OCI-LY3 (cell line): ENCODE data around the gene KLRF2.

Experiments used
- H2AFZ ChIP-seq: fragments of 200-600, 300-600 bp; shearing (Covaris generic); 2 replicates; pipeline ENCODE4 v1.6.0; 2014; ENCODE audit warnings: antibody characterized with exemption, low read depth, low read length
- H3K27ac ChIP-seq: fragments of 200-600, 300-600 bp; sonication (generic); 2 replicates; pipeline ENCODE4 v1.5.1; 2014; ENCODE audit warnings: mild to moderate bottlenecking, low read length, moderate library complexity, mixed read lengths
- H3K27me3 ChIP-seq: fragments of 200-600, 300-600 bp; sonication (generic); 2 replicates; pipeline ENCODE4 v1.6.1; 2014; ENCODE audit warnings: low read depth, low read length, mixed read lengths
- H3K36me3 ChIP-seq: fragments of 200-600, 300-600 bp; sonication (generic); replicated peaks from 2 replicates; pipeline ENCODE3; 2014; ENCODE audit warnings: low read depth, low read length, mixed read lengths
- H3K4me1 ChIP-seq: fragments of 300-600, 200-600 bp; sonication (generic); 2 replicates; pipeline ENCODE4 v1.6.1; 2014; ENCODE audit warnings: low read length, mixed read lengths
- H3K4me2 ChIP-seq: fragments of 200-600, 300-600 bp; sonication (generic); 2 replicates; pipeline ENCODE4 v1.6.1; 2014; ENCODE audit warnings: low read length, mixed read lengths
- H3K4me3 ChIP-seq: fragments of 300-600, 200-600 bp; sonication (generic); 2 replicates; pipeline ENCODE4 v1.5.1; 2014; ENCODE audit warnings: antibody characterized with exemption, mild to moderate bottlenecking, low read length, moderate library complexity
- H3K79me2 ChIP-seq: fragments of 300-600, 200-600 bp; shearing (Covaris generic); 2 replicates; pipeline ENCODE4 v1.6.1; 2014; ENCODE audit warnings: mild to moderate bottlenecking, low read length, mixed read lengths
- H3K9ac ChIP-seq: fragments of 300-600, 200-600 bp; shearing (Covaris generic); 2 replicates; pipeline ENCODE4 v1.6.0; 2014; ENCODE audit warnings: mild to moderate bottlenecking, low read length, moderate library complexity
- H3K9me3 ChIP-seq: fragments of 200-600, 300-600 bp; shearing (Covaris generic); 2 replicates; pipeline ENCODE4 v1.6.1; 2014; ENCODE audit warnings: low read length, mixed read lengths; ENCODE audit not compliant: insufficient read depth
- H4K20me1 ChIP-seq: fragments of 200-600, 300-600 bp; sonication (generic); 2 replicates; pipeline ENCODE4 v1.6.1; 2016; ENCODE audit warnings: low read length, mixed read lengths; ENCODE audit not compliant: insufficient read depth
- EZH2phosphoT487 ChIP-seq: fragments of 200-600 bp; shearing (Covaris generic); IDR thresholded peaks from 2 replicates; pipeline ENCODE4 v1.6.1; 2018; ENCODE audit warnings: antibody characterized with exemption, mixed run types, low read depth
- TF ChIP-seq, protein P1 (sequence below): fragments of 200-600, 300-600 bp; sonication (generic); IDR thresholded peaks from 2 replicates; pipeline ENCODE4 v1.5.1; 2014; ENCODE audit warnings: antibody characterized with exemption, low read length, low read depth

Gene KLRF2

DNA sequence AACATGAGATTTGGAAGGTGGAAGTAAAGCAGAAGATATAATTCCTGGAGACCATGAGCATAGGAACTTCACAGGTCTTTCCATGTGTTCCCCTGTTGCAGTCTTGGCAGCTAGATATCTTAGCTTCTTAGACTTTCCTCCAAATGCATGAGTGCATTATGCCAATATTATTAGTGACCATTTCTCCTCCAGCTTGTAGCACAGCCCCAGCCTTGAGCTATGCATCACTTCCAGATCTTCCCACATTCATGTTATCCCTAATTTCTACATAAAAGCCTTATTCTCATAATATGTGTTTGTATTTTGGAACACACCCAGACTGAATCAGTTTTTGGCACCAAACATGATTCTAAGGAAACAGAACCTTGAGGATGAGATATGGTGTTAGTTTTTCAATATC lies 23.2 kb upstream of the KLRF2 start:
- H3K9ac ChIP-seq, result no peak overlapping the region
- no peaks in the 10 kb centered on the region for H3K4me1 ChIP-seq
- no peak overlapping the region for H3K4me2 ChIP-seq
- H3K36me3 ChIP-seq, result no peaks in the 10 kb centered on the region
- no peaks in the 10 kb centered on the region for H4K20me1 ChIP-seq
- TF ChIP-seq, protein P1, sequence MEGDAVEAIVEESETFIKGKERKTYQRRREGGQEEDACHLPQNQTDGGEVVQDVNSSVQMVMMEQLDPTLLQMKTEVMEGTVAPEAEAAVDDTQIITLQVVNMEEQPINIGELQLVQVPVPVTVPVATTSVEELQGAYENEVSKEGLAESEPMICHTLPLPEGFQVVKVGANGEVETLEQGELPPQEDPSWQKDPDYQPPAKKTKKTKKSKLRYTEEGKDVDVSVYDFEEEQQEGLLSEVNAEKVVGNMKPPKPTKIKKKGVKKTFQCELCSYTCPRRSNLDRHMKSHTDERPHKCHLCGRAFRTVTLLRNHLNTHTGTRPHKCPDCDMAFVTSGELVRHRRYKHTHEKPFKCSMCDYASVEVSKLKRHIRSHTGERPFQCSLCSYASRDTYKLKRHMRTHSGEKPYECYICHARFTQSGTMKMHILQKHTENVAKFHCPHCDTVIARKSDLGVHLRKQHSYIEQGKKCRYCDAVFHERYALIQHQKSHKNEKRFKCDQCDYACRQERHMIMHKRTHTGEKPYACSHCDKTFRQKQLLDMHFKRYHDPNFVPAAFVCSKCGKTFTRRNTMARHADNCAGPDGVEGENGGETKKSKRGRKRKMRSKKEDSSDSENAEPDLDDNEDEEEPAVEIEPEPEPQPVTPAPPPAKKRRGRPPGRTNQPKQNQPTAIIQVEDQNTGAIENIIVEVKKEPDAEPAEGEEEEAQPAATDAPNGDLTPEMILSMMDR, result no peak
- no peak for TF ChIP-seq EZH2phosphoT487
- H3K9me3 ChIP-seq, result no peaks in the 10 kb centered on the region
- no peaks in the 10 kb centered on the region for H3K79me2 ChIP-seq
- no peak overlapping the region for H3K27ac ChIP-seq
- no peaks in the 10 kb centered on the region for H3K27me3 ChIP-seq
- no peak overlapping the region for H2AFZ ChIP-seq
- H3K4me3 ChIP-seq, result no peak overlapping the region

DNA sequence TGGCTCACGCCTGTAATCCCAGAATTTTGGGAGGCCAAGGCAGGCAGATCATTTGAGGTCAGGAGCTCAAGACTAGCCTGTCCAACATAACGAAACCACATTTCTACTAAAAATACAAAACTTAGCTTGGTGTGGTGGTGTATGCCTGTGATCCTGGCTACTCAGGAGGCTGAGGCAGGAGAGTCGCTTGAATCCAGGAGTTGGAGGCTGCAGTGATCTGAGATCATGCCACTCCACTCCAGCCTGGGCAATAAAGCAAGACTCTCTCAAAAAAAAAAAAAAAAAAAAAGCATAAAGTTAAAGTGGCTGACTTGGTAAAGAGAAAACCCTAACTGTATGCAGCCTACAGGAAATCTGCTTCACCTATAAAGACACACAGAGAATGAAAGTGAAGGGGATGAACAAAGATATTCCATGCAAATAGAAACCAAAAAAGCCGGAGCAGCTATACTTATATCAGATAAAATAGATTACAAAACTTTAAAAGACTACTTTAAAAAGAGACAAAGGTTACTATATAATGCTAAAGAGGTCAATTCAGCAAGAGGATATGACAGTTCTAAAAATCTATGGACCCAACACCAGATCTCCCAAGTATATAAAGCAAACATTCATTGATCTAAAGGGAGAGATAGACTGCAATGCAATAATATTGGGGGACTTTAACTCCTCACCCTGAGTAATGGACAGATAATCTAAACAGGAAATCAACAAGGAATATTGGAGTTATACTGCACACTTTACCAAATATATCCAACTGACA lies 16.2 kb upstream of the KLRF2 start:
- Histone ChIP-seq H3K36me3 (no peaks in the 10 kb centered on the region), H3K27ac (no peak overlapping the region), H3K4me2 (no peak overlapping the region), H3K79me2 (no peaks in the 10 kb centered on the region), H3K9me3 (no peaks in the 10 kb centered on the region), H3K9ac (no peak overlapping the region), H3K4me3 (no peak overlapping the region), H3K4me1 (peaks cover 23% of the 10 kb centered on the region), H2AFZ (no peak overlapping the region), H3K27me3 (no peaks in the 10 kb centered on the region), H4K20me1 (no peaks in the 10 kb centered on the region)
- TF ChIP-seq EZH2phosphoT487, result no peak
- TF ChIP-seq, protein P1, result no peak

DNA sequence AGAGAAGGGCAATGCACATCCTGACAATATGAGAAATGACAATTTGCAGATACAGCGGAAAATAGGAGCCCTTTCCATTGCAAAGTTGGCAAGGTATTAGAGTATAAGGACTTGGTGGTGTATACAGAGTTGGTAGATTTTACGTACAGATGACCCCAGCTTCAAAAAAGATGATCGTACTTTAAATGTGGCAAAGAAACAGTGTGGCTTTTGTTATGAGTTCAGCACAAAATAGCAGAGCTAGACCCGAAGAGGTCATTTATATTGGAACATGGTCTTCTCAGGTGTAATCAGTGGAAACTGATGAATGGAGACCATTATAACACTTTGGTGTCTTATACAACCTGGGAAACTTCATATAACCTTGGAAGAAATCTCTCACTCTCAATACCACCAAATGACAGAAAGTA lies 14.4 kb upstream of the KLRF2 start:
- H3K27me3 ChIP-seq, result no peaks in the 10 kb centered on the region
- no peak overlapping the region for H3K27ac ChIP-seq
- H3K9me3 ChIP-seq, result no peaks in the 10 kb centered on the region
- no peaks in the 10 kb centered on the region for H3K36me3 ChIP-seq
- TF ChIP-seq EZH2phosphoT487, result no peak
- TF ChIP-seq, protein P1, result no peak
- H3K4me1 ChIP-seq, result peaks cover 25% of the 10 kb centered on the region
- H3K79me2 ChIP-seq, result no peaks in the 10 kb centered on the region
- peak overlapping the region; percentile 60 for H3K4me2 ChIP-seq
- no peak overlapping the region for H3K9ac ChIP-seq
- peak overlapping the region; percentile 51 for H3K4me3 ChIP-seq
- peak overlapping the region; percentile 43 for H2AFZ ChIP-seq
- H4K20me1 ChIP-seq, result no peaks in the 10 kb centered on the region

DNA sequence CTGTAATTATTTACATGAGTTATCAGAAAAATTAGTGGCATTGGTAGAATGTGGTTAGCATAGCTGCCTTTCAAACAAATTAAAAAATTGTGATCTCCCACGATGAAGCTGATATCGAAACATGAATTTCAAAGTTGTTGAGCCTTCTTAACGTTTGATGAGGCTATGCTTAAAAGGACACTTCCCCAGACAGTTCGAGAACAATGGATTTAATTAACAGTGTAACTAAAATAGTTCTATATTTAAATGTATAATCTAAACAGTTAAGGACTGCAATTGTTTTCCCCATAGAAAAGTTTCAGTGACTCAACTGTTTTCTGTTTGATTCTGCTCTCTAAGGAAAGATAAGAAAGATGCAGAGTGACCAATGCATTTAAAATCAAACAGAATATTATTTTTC lies 13.8 kb upstream of the KLRF2 start:
- Histone ChIP-seq H3K36me3 (no peaks in the 10 kb centered on the region), H3K9ac (no peak overlapping the region), H3K4me3 (peak overlapping the region; percentile 51; the same call in 1 of the 2 replicates), H4K20me1 (no peaks in the 10 kb centered on the region), H3K9me3 (no peaks in the 10 kb centered on the region), H2AFZ (no peak overlapping the region), H3K27me3 (no peaks in the 10 kb centered on the region), H3K79me2 (no peaks in the 10 kb centered on the region), H3K4me2 (peak overlapping the region; percentile 60), H3K4me1 (peaks cover 25% of the 10 kb centered on the region), H3K27ac (no peak overlapping the region)
- no peak for TF ChIP-seq EZH2phosphoT487
- TF ChIP-seq, protein P1, result no peak
